GM12865 (cell line): ENCODE measurements around the gene LY9.
A peak's percentile ranks its signal among the peaks of the same experiment; 100 is the strongest.

Source experiments
- DNase-seq: peaks from one replicate; pipeline ENCODE4 v3.0.0; 2010; ENCODE audit warnings: low read depth
- H3K4me3 ChIP-seq: 2 replicates; pipeline ENCODE4 v1.5.1; 2011; ENCODE audit warnings: mild to moderate bottlenecking, low read depth, low read length, control low read depth
- CTCF ChIP-seq: IDR thresholded peaks from 2 replicates; pipeline ENCODE4 v1.5.1; 2011; ENCODE audit warnings: low read length, control low read depth, low read depth, inconsistent platforms; ENCODE audit not compliant: insufficient read depth; ENCODE audit errors: missing control alignments

Gene LY9, protein sequence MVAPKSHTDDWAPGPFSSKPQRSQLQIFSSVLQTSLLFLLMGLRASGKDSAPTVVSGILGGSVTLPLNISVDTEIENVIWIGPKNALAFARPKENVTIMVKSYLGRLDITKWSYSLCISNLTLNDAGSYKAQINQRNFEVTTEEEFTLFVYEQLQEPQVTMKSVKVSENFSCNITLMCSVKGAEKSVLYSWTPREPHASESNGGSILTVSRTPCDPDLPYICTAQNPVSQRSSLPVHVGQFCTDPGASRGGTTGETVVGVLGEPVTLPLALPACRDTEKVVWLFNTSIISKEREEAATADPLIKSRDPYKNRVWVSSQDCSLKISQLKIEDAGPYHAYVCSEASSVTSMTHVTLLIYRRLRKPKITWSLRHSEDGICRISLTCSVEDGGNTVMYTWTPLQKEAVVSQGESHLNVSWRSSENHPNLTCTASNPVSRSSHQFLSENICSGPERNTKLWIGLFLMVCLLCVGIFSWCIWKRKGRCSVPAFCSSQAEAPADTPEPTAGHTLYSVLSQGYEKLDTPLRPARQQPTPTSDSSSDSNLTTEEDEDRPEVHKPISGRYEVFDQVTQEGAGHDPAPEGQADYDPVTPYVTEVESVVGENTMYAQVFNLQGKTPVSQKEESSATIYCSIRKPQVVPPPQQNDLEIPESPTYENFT

DNA sequence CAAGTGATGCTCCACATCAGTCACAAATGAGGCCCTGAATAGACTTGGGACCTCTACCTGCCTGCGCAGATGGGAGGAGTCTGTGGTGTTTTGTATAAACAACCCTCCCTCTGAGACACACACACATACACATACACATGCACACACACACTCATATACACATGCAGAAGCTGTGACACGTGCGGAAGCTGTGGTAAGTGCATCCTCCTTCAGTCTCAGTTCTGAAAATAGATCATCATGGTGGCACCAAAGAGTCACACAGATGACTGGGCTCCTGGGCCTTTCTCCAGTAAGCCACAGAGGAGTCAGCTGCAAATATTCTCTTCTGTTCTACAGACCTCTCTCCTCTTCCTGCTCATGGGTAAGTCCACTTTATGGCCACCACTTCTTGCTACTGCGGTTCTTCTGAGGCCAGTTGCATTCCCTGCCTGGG is at the start of gene LY9:
TSS of gene LY9 (plus strand) at position 224 of the 433 bp plus-strand sequence. CDS start at position 238, 14 bp downstream.
- DNase-seq, result peak; percentile 96
- peak within 1 kb of the TSS; percentile 53 for H3K4me3 ChIP-seq
- TF ChIP-seq CTCF, result no peak

- no peak for TF ChIP-seq CTCF
- DNase-seq, result no peak
- H3K4me3 ChIP-seq, result no peak overlapping the region
Observed at GRCh38 chr1:160746836-160747500, 49.0 kb upstream of the LY9 start.

GRCh38 chr1:160747717-160748116 is 48.3 kb upstream of the LY9 start:
- H3K4me3 ChIP-seq, result no peak overlapping the region
- no peak for DNase-seq
- no peak for TF ChIP-seq CTCF

- H3K4me3 ChIP-seq, result no peak overlapping the region
- peak; percentile 41 for TF ChIP-seq CTCF
- DNase-seq, result peak; percentile 29
Observed at GRCh38 chr1:160748181-160748877, 47.6 kb upstream of the LY9 start.

DNA sequence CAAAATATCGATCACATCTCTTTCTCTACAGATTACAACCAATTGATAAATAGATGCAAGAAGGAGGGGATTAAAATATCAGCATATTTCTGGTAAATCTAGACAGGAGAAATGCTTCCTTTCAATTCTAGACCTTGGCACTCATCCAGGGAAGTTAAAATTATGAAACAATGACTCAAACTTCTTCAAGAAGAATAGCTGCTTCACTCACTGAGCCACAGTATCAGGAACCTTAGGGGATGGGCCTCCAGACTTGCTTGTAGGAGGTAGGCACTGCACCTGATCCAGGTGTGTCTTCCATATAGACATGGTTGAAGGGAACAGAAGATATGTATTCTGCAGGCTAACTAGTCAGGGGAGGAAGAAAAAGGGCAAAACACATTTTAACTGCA is 47.1 kb upstream of the LY9 start:
- no peak for TF ChIP-seq CTCF
- DNase-seq, result no peak
- H3K4me3 ChIP-seq, result no peak overlapping the region

DNA sequence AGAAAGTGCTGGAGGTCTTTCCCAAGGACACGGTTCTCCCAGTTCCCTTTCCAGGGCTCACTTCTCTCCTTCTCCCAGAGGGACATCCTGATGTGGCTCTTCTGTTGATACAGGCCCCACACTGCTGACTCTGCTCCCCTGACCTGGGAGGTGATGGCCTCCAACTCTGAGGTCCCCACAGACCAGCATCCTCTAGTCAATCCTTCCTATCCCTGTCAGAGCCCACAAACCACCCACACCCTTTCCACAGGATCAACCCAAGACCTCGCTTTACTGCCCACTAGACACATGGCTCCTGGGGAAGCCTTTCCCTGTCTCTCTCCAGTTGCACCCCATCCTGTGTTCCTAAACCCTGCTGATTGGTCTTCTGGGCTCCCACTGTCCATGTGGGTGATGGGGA is 45.4 kb upstream of the LY9 start:
- DNase-seq, result no peak
- no peak overlapping the region for H3K4me3 ChIP-seq
- TF ChIP-seq CTCF, result no peak
